ENCODE results near the gene TEX48.

Gene TEX48

GRCh38 chr9:114681594-114682332, at the start of gene TEX48:
TEX48 (minus strand) TSS chr9:114682192; CDS start chr9:114671723, 10,469 bp downstream.
- peak; percentile 62 for DNase-seq (ENCODE audit: low read depth)

- DNase-seq (ENCODE audit: low read depth) = no peak
These were observed 49.7 kb upstream of the TEX48 start for GRCh38 chr9:114731701-114732100.

GRCh38 chr9:114729706-114730105, 47.7 kb upstream of the TEX48 start:
- no peak for DNase-seq (ENCODE audit: low read depth)

GRCh38 chr9:114725930-114726329, 43.9 kb upstream of the TEX48 start:
- DNase-seq (ENCODE audit: low read depth) = no peak

- DNase-seq (ENCODE audit: low read depth) = no peak
These were observed 42.8 kb upstream of the TEX48 start for GRCh38 chr9:114724744-114725143.

GRCh38 chr9:114723931-114724330, 41.9 kb upstream of the TEX48 start:
- no peak for DNase-seq (ENCODE audit: low read depth)

- no peak for DNase-seq (ENCODE audit: low read depth)
These were observed 41.1 kb upstream of the TEX48 start for GRCh38 chr9:114722937-114723620.

GRCh38 chr9:114722081-114722621, 40.2 kb upstream of the TEX48 start:
- DNase-seq (ENCODE audit: low read depth) = no peak

- no peak for DNase-seq (ENCODE audit: low read depth)
These were observed 39.6 kb upstream of the TEX48 start for GRCh38 chr9:114721491-114722079.

GRCh38 chr9:114720086-114720676, 38.2 kb upstream of the TEX48 start:
- no peak for DNase-seq (ENCODE audit: low read depth)

GRCh38 chr9:114719290-114719689, 37.3 kb upstream of the TEX48 start:
- no peak for DNase-seq (ENCODE audit: low read depth)

- DNase-seq (ENCODE audit: low read depth) = peak; percentile 66
These were observed 36.8 kb upstream of the TEX48 start for GRCh38 chr9:114718801-114719221.

GRCh38 chr9:114717908-114718486, 36.0 kb upstream of the TEX48 start:
- DNase-seq (ENCODE audit: low read depth) = no peak

- DNase-seq (ENCODE audit: low read depth) = no peak
These were observed 27.6 kb upstream of the TEX48 start for GRCh38 chr9:114709636-114710035.

- no peak for DNase-seq (ENCODE audit: low read depth)
These were observed 24.7 kb upstream of the TEX48 start for GRCh38 chr9:114706711-114707110.

- DNase-seq (ENCODE audit: low read depth) = no peak
These were observed 20.0 kb upstream of the TEX48 start for GRCh38 chr9:114701988-114702387.

- no peak for DNase-seq (ENCODE audit: low read depth)
These were observed 16.0 kb upstream of the TEX48 start for GRCh38 chr9:114697951-114698351.

GRCh38 chr9:114696814-114697544, 15.0 kb upstream of the TEX48 start:
- DNase-seq (ENCODE audit: low read depth) = no peak

- DNase-seq (ENCODE audit: low read depth) = no peak
These were observed 14.0 kb upstream of the TEX48 start for GRCh38 chr9:114695948-114696347.

- no peak for DNase-seq (ENCODE audit: low read depth)
These were observed 12.8 kb upstream of the TEX48 start for GRCh38 chr9:114694719-114695269.

- no peak for DNase-seq (ENCODE audit: low read depth)
These were observed 12.2 kb upstream of the TEX48 start for GRCh38 chr9:114694146-114694545.
